HPDE6-E6E7 (cell line): Measurements from ENCODE around the gene TBC1D10B.
"Not testable (repeated sequence)": the region's sequence is repeated elsewhere in the genome, so short reads cannot be mapped to it uniquely, and the experiment has no call there.

Source experiments
- DNase-seq: peaks from one replicate; pipeline ENCODE4 v3.0.0; 2011; ENCODE audit warnings: missing footprints; ENCODE audit errors: extremely low spot score

The TBC1D10B gene

GRCh38 chr16:30335028-30335597, 35.2 kb downstream of the TBC1D10B start:
- not testable (repeated sequence) for DNase-seq

- DNase-seq = not testable (repeated sequence)
Observed at GRCh38 chr16:30334473-30334989, 35.8 kb downstream of the TBC1D10B start.

GRCh38 chr16:30324220-30324619, 46.1 kb downstream of the TBC1D10B start:
- DNase-seq = not testable (repeated sequence)

- DNase-seq = not testable (repeated sequence)
Observed at GRCh38 chr16:30318647-30319046, 51.6 kb downstream of the TBC1D10B start.

GRCh38 chr16:30310937-30311336, 59.4 kb downstream of the TBC1D10B start:
- not testable (repeated sequence) for DNase-seq

GRCh38 chr16:30309255-30309654, 61.0 kb downstream of the TBC1D10B start:
- DNase-seq = not testable (repeated sequence)
